CD4-positive, alpha-beta T cell treated with Interleukin-21 for 1 hour (primary cell): ENCODE measurements around the gene SNRNP48.

ENCODE experiments used
- DNase-seq: peaks from one replicate; pipeline ENCODE4 v3.0.0-alpha.2; 2020

Gene SNRNP48

GRCh38 chr6:7647504-7647903 lies 57.5 kb downstream of the SNRNP48 start:
- DNase-seq = no peak

DNA sequence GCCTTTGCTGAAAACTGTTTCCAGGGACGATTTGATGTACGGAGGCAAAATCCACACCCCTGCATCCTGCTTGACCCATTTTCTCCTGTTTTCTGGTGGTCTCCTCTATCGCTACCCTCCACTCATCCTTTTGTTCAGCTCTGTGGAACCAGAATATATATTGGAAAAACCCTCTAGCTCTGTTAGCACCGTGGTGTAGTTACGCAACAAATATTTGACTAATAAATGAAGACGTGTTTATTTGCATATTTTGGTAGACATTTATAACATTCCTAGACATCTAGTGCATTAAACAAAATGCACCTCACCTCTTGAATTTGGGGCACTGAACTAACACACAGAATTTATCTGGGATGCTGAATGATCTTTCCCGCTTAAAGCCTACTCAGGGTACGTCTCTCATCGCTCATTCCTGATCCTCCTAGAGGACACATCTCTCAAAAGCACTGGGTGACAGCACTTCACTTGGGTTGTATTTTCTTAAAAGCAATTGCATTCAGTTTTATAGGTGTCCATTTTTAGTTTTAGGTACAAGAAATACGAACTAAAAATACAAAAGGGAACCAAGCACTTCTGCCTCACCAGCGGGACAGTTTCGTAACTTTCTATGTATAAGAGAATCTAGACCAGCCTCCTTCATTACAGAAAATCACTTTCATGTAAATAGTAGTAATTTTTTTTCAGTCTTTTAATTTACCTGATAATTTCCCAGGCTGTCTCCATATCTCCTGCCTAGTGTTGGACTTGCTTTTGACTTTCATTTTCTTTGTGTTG lies 59.2 kb downstream of the SNRNP48 start:
- no peak for DNase-seq

- no peak for DNase-seq
These were observed 60.9 kb downstream of the SNRNP48 start for GRCh38 chr6:7650878-7651277.

DNA sequence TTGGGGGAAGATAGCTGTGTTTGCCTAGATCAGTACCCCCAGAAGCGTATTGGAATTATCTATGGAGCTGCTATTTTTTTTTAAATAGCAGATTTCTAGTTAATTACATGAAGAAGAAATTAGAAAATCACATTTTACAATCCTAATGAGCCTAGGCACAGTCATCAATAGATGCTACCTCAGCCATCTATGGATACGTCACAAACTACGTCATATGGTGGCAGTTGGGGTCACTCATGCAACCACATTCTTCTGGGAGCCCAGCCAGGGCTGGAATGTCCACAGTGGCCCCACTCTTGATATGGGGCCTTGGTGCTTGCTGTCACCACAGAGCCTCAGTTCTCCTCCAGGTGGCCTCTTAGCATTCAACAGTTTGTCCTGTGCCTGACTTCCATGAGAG lies 63.0 kb downstream of the SNRNP48 start:
- DNase-seq = no peak

- DNase-seq = no peak
These were observed 66.4 kb downstream of the SNRNP48 start for GRCh38 chr6:7656355-7656754.

DNA sequence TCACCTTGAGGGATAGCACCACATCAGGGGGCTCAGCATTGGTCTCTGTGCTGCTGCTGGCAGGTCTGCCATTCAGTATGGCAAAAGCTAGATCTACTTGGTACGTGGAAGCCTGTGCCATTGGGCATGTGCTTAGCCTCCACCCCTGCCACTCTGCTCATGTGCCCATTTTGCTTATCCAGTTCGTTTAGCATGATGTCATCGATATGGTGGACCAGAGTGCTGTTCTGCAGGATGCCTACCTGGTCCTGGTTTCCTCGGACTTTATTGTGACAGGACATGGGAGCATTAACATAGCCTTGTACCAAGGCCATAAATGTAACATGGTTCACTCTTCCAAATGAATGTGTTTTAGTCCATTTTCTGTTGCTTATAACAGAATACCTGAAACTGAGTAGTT lies 68.5 kb downstream of the SNRNP48 start:
- DNase-seq = no peak

DNA sequence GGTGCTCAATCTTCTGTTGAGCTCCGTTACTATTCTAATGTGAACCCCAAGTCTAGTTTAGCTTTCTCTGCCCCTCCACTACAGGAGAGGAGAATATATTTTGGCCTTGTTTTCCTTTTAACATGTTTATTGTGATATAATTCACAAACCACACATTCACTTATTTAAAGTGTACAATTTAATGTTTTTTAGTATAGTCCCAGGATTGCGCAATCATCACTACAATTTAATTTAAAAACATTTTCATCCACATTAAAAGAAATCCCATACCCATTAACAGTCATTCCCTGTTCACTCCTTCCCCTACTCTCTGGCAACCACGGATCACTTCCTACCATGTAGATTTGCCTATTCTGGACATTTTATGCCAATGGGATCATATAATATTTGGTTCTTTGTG lies 71.4 kb downstream of the SNRNP48 start:
- DNase-seq = no peak
